DMS 273 treated with DMSO at 0.1 percent for 48 hours (cell line): ENCODE results near the gene CLDN22.
"Not testable (repeated sequence)": the region's sequence is repeated elsewhere in the genome, so short reads cannot be mapped to it uniquely, and the experiment has no call there.

Experiments used
- DNase-seq: peaks from one replicate; lab custom pipeline; 2025; lab: John Stamatoyannopoulos, UW

The CLDN22 gene

GRCh38 chr4:183347146-183347545, 27.1 kb upstream of the CLDN22 start:
- no peak for DNase-seq

- DNase-seq, result no peak
Measured at GRCh38 chr4:183345261-183345660, 25.2 kb upstream of the CLDN22 start.

GRCh38 chr4:183344523-183345255, 24.6 kb upstream of the CLDN22 start:
- DNase-seq, result no peak

GRCh38 chr4:183343730-183344129, 23.7 kb upstream of the CLDN22 start:
- DNase-seq, result no peak

- no peak for DNase-seq
Measured at GRCh38 chr4:183342541-183343533, 22.8 kb upstream of the CLDN22 start.

DNA sequence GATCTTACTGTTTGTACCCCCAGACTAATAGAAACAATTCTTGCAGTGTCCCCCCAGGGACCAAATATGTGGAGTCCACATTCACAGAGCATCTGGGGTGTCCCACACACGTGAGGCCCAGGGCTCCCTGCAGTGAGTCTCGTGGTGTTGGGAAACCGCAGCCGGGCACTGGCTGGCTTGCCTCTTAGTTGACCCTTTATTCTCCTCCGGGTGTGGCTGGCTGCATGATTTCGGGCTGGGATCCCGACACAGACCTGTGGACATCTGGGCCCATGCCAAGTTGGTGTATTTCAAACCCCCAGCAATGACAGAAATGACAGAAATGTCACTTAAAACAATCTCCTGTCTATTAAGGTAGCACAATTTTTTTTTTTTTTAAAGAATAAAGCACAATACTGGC, 17.8 kb upstream of the CLDN22 start:
- DNase-seq, result no peak

GRCh38 chr4:183337349-183337748, 17.3 kb upstream of the CLDN22 start:
- DNase-seq, result no peak

GRCh38 chr4:183335369-183335940, 15.4 kb upstream of the CLDN22 start:
- no peak for DNase-seq

DNA sequence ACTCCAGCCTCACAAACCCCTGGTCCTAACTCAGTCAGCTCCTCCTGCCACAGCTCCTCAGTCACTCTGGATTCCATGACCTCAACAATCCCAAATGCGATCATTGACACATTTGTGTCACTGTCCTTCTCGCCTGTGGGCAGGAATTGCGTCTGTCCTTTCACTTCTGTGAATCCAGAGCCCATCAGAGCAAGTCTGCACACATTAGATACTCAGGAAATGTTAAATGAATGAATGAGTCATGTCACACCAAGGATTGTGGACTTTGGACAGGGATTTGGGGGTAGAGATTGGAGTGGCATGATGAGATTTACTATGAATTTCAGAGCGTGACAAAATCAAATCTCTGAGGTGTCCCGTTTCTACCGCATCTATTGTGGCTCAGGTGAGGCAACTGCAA, 13.9 kb upstream of the CLDN22 start:
- no peak for DNase-seq

DNA sequence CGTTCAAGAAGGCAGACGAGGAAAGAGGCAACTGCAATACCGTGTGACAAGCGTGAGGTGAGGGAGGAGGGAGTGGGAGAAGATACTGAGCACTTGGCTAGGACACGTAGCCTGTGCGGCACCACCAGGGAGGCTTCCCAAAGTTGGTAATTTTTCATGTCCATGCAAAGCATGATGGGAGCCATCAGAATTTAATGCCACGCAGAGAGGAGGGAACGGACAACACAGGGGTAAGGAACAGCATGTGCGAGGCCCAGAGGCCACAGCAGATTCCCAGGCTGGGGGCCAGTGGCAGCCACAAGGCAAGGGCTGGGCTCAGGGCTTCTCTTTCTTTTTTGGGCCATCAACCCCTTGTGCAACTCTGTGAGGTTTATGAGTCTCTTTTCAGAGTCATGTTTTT, 13.1 kb upstream of the CLDN22 start:
- DNase-seq, result no peak

DNA sequence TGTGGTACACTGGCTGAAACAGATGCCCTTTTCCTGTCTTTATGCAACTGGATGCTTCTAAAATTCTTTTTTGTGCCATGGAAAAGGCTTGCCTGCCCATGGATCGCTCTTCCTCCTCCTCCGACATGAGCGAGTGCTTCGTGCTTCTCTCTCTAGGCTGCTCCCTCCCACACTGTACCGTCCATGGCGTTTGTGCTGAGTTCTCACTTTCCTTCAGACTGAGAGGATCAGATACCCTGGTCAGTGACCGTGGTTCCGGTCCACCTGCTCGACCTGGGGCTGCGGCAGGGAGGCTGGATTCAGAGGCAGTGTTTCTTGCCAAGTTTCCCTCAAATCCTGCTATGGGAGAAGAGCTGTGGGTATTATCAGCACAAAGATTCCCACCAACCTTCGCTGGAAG, 12.4 kb upstream of the CLDN22 start:
- no peak for DNase-seq

GRCh38 chr4:183330841-183331240, 10.8 kb upstream of the CLDN22 start:
- DNase-seq, result no peak

DNA sequence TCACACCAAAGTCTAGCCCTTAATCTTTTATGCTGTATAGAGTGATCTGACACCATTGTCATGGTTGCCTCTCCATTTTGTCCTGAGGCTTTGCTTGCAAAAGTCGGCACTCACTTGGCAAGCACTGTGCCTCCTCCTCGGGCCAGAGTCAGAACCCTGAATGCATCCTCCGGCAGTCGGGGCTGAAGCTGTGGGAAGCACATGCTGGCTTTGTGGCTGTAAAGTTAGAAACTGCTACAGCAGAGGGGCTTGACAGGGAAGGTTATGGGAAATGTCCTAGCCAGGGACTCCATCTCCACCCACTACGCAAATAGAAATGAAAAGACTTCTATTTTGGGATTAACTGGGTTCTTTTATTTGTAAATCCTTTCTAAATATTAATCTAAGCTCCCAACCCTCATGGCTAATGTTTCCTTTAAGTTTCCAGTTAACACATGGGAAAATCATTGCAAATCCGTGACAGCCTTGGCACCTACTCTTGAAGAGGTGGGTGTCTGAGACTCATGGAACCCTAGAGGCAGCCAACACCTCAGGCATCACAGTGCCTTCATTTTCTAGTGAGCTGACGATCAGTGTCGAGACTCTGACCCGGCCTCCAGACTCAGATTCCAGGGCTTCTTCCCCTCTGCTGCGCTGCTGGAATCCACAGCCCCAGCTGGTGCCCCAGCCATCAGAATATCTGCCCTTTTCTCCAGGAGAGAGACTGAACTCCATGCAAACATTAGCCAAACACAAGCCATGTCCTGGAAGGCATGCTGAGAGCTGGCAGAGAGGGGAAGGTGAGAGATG, 10.1 kb upstream of the CLDN22 start:
- no peak for DNase-seq

- DNase-seq, result no peak
Measured at GRCh38 chr4:183329244-183329643, 9.2 kb upstream of the CLDN22 start.

DNA sequence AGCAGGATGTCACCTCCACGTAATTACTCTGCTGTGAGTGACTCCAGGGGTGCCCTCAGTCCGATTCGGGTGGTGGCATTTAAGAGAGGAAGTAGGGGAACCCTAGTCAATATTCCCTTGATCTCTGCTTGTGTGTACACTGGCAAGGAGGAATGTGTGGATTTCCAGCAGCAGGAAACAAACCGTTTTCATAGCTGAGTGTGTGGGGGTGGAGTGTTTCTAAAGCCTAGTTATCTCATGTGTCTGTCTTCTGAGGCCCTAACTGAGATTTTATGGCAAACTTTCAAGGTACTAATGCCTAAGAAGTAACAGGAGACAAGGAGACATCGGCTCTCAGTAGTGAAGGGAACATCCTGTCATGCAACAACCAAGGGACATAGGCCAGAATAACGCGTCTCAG, 8.8 kb upstream of the CLDN22 start:
- no peak for DNase-seq

- no peak for DNase-seq
Measured at GRCh38 chr4:183327827-183328226, 7.8 kb upstream of the CLDN22 start.

GRCh38 chr4:183326853-183327252, 6.8 kb upstream of the CLDN22 start:
- DNase-seq, result no peak

GRCh38 chr4:183326387-183326786, 6.3 kb upstream of the CLDN22 start:
- not testable (repeated sequence) for DNase-seq

- no peak for DNase-seq
Measured at GRCh38 chr4:183324619-183325018, 4.5 kb upstream of the CLDN22 start.

GRCh38 chr4:183324056-183324455, 4.0 kb upstream of the CLDN22 start:
- not testable (repeated sequence) for DNase-seq

- DNase-seq, result no peak
Measured at GRCh38 chr4:183323295-183323694, 3.2 kb upstream of the CLDN22 start.

- DNase-seq, result no peak
Measured at GRCh38 chr4:183322326-183322725, 2.2 kb upstream of the CLDN22 start, which contains the start of gene CLDN24. Gene CLDN24, minus strand, starts transcription at chr4:183322426. Its CDS starts 0 bp downstream, at chr4:183322426.
